ENCODE data around the gene FARS2. TPM values are rescaled to one million over a fixed set of nuclear protein-coding genes. Genes with fewer than 3 reads are reported as not detected.

Gene FARS2
- total and polyA plus RNA-seq, 10 donors: 9.0 to 27.4 (median 19.8) TPM

DNA sequence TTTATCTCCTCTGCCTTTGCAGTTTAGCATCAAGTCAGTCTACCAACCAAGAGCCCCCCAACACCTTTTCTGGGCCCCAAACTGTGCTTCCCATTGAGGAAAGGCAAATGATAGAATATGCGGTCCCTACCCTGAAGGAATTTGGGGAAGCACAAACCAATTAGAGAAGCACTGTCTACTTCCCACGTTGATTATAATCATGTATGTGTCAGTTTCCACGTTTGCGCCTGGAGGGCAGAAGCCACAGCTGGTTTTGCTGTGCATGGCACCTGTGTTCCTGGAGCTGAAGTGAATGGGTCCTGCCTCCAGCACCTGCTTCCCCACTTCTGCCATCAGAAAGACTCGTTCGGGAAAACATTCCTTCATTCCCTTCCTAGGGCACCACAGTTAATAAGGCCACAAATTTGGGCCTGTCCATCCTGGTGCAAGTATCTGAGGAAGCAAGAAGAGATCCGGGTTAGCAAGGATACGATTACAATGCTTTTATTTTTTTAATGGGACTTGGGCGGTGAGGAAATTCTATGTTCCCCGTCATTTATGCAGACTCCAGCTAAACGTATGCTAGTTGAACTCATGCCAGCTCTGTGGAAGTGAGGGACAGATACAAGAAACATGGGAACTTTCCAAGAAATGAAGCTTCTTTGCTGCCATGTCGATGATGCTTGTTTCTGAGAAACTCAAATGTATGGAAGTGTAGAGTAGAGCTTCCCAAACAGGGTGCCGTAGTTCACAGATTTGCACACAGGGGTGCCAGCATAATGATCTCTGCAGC lies 411.9 kb downstream of the FARS2 start:
- DNase-seq: no peak
- H3K27ac ChIP-seq: peak overlapping the region in 5 of 8 donors; percentile 9 to 79 (median 58)
- intact Hi-C loops (cut with DNase I; ENCODE audit: low total_unique reads): no loop called here
- no peaks in the 10 kb centered on the region for H3K9me3 ChIP-seq
- peaks cover 0 to 48% (median 29%) of the 10 kb centered on the region in 6 donors for H3K4me1 ChIP-seq
- no peak overlapping the region for H3K4me3 ChIP-seq
- H3K27me3 ChIP-seq (replicated peaks in 1 of 7): no peaks in the 10 kb centered on the region
- TF ChIP-seq POLR2AphosphoS5 (IDR thresholded peaks at IDR 0.05): no peak
- no peak for TF ChIP-seq POLR2A (IDR thresholded peaks at IDR 0.05)
- H3K36me3 ChIP-seq: no peaks in the 10 kb centered on the region
- 76 to 84% (median 81%) methylated on average over 13 of the region's 13 CpGs for WGBS, 5 donors

DNA sequence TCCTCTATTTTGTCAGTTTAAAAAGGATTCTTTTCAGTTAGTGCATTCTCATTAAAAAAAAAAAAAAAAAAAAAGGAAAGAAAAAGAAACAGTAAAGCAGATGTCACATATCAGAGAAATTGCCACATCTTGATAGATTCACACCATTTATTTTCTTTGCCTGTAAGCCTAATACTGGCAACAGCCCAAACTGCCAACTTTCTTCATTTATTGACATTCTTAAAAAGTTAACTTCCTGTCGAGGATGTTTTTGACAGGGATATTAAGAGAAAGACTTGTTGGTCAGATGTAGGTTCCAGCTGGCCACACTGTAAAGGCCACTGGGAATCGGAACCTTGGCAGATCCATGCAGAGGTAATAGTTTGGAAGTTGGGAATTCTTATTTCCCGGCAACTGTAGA lies 412.8 kb downstream of the FARS2 start:
- Histone ChIP-seq H3K27me3 (replicated peaks in 1 of 7) (no peaks in the 10 kb centered on the region), H3K9me3 (no peaks in the 10 kb centered on the region), H3K36me3 (no peaks in the 10 kb centered on the region), H3K27ac (peak overlapping the region in 6 of 8 donors; percentile 41 to 79 (median 56)), H3K4me1 (peaks cover 2 to 52% (median 34%) of the 10 kb centered on the region in 6 donors), H3K4me3 (no peak overlapping the region)
- DNase-seq: no peak
- intact Hi-C loops (cut with DNase I; ENCODE audit: low total_unique reads): no loop called here
- TF ChIP-seq POLR2AphosphoS5 (IDR thresholded peaks at IDR 0.05) (no peak), POLR2A (IDR thresholded peaks at IDR 0.05) (no peak)
- TF ChIP-seq, protein P1, sequence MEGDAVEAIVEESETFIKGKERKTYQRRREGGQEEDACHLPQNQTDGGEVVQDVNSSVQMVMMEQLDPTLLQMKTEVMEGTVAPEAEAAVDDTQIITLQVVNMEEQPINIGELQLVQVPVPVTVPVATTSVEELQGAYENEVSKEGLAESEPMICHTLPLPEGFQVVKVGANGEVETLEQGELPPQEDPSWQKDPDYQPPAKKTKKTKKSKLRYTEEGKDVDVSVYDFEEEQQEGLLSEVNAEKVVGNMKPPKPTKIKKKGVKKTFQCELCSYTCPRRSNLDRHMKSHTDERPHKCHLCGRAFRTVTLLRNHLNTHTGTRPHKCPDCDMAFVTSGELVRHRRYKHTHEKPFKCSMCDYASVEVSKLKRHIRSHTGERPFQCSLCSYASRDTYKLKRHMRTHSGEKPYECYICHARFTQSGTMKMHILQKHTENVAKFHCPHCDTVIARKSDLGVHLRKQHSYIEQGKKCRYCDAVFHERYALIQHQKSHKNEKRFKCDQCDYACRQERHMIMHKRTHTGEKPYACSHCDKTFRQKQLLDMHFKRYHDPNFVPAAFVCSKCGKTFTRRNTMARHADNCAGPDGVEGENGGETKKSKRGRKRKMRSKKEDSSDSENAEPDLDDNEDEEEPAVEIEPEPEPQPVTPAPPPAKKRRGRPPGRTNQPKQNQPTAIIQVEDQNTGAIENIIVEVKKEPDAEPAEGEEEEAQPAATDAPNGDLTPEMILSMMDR (IDR thresholded peaks at IDR 0.05 in 8 of 11, conservative IDR thresholded peaks at IDR 0.05 in 3 of 11): no peak
- 78 to 87% (median 80%) methylated on average over 3 of the region's 3 CpGs for WGBS, 5 donors

DNA sequence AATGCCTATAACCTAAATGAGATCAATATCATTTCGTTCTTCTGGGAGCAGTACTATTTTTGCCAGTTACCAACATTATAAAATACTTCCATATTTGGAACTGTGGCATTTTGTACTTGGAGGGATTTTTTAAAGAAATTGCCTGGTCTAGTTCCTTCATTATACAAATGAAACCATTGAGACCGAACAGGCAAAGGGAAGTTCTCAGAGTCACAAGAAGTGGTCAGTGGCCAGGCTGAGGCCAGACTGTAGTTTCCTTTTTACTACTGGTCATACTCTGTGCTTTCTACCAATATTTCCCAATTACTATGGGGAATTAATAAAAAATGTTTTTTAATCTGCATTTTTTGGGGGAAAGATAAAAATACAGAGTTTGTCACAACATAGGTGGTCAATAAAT lies 413.4 kb downstream of the FARS2 start:
- H3K36me3 ChIP-seq: no peaks in the 10 kb centered on the region
- peaks cover 3 to 58% (median 38%) of the 10 kb centered on the region in 6 donors for H3K4me1 ChIP-seq
- H3K27ac ChIP-seq: peak overlapping the region in 6 of 8 donors; percentile 41 to 79 (median 56)
- 48 to 62% (median 60%) methylated on average over 2 of the region's 2 CpGs for WGBS, 5 donors
- DNase-seq: no peak
- no peaks in the 10 kb centered on the region for H3K27me3 ChIP-seq (replicated peaks in 1 of 7)
- TF ChIP-seq, protein P1 (IDR thresholded peaks at IDR 0.05 in 8 of 11, conservative IDR thresholded peaks at IDR 0.05 in 3 of 11): no peak
- TF ChIP-seq POLR2A (IDR thresholded peaks at IDR 0.05): no peak
- no peak for TF ChIP-seq POLR2AphosphoS5 (IDR thresholded peaks at IDR 0.05)
- intact Hi-C loops (cut with DNase I; ENCODE audit: low total_unique reads): no loop called here
- no peak overlapping the region for H3K4me3 ChIP-seq
- H3K9me3 ChIP-seq: no peaks in the 10 kb centered on the region

DNA sequence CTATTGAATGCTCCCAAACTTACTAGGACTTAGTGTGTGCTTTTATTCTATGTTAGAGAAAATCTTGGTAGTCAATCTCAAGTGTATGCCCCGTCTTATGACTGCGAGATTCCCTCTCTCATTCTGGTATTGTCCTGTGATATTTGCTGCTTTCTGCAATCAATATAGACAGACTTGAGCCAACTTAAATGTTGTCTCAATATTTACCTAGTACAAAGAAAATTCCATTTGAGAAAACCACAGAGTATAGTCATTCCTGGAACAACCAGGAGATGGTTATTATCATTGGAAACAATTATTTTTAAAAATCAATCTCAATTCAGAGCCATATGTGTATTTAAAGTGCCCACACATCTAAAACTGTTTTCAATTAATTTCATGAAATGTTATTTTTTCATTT lies 415.4 kb downstream of the FARS2 start:
- Histone ChIP-seq H3K4me3 (no peak overlapping the region), H3K36me3 (no peaks in the 10 kb centered on the region), H3K27ac (no peak overlapping the region), H3K4me1 (peaks cover 6 to 64% (median 44%) of the 10 kb centered on the region in 6 donors), H3K9me3 (no peaks in the 10 kb centered on the region), H3K27me3 (replicated peaks in 1 of 7) (no peaks in the 10 kb centered on the region)
- intact Hi-C loops (cut with DNase I; ENCODE audit: low total_unique reads): no loop called here
- WGBS, 5 donors: 95 to 100% (median 97%) methylated on average over 2 of the region's 2 CpGs
- DNase-seq: no peak
- TF ChIP-seq POLR2A (IDR thresholded peaks at IDR 0.05): no peak
- TF ChIP-seq, protein P1 (IDR thresholded peaks at IDR 0.05 in 8 of 11, conservative IDR thresholded peaks at IDR 0.05 in 3 of 11): no peak
- TF ChIP-seq POLR2AphosphoS5 (IDR thresholded peaks at IDR 0.05): no peak

All from spleen (tissue), 11 donors.